Neuronal stem cell (in vitro differentiated cells): Measurements from ENCODE around the gene BEND6.

Experiments
- DNase-seq: peaks from one replicate; pipeline ENCODE4 v3.0.0-alpha.2; 2013; ENCODE audit warnings: low spot score
- H2AFZ ChIP-seq: one replicate; pipeline ENCODE4 v1.6.1; 2013; ENCODE audit warnings: mild to moderate bottlenecking, low read length, inconsistent platforms
- H2AK5ac ChIP-seq: 2 replicates; pipeline ENCODE4 v1.6.1; 2013; ENCODE audit warnings: low read depth, mild to moderate bottlenecking, inconsistent platforms, low read length, moderate library complexity, mixed read lengths
- H2BK120ac ChIP-seq: 2 replicates; pipeline ENCODE4 v1.6.1; 2013; ENCODE audit warnings: low read depth, mild to moderate bottlenecking, inconsistent platforms, low read length, moderate library complexity, mixed read lengths
- H2BK12ac ChIP-seq: one replicate; pipeline ENCODE4 v1.6.1; 2013; ENCODE audit warnings: low read length, inconsistent platforms
- H2BK15ac ChIP-seq: 2 replicates; pipeline ENCODE4 v1.6.1; 2013; ENCODE audit warnings: mild to moderate bottlenecking, low read length, inconsistent platforms, mixed read lengths
- H2BK5ac ChIP-seq: one replicate; pipeline ENCODE4 v1.6.1; 2013; ENCODE audit warnings: inconsistent platforms, mild to moderate bottlenecking, low read length, moderate library complexity
- H3K14ac ChIP-seq: one replicate; pipeline ENCODE4 v1.6.1; 2013; ENCODE audit warnings: low read length, inconsistent platforms
- H3K18ac ChIP-seq: 2 replicates; pipeline ENCODE4 v1.6.1; 2013; ENCODE audit warnings: low read length, inconsistent platforms
- H3K23ac ChIP-seq: 2 replicates; pipeline ENCODE4 v1.6.1; 2013; ENCODE audit warnings: low read depth, mild to moderate bottlenecking, mixed read lengths, low read length, inconsistent platforms; ENCODE audit not compliant: poor library complexity
- H3K27ac ChIP-seq: replicated peaks from 3 replicates; pipeline ENCODE4 v1.5.1; 2013; ENCODE audit warnings: low read length, inconsistent platforms
- H3K27me3 ChIP-seq, 3 experiments: 2 replicates each; pipeline ENCODE4 v1.6.1; 2013; ENCODE audit warnings: low read length in 3 of 3, mild to moderate bottlenecking in 2 of 3, inconsistent platforms in 1 of 3, low read depth in 1 of 3, mixed read lengths in 1 of 3, moderate library complexity in 1 of 3; ENCODE audit not compliant: control insufficient read depth in 3 of 3, insufficient read depth in 3 of 3
- H3K36me3 ChIP-seq, 2 donors: replicated peaks in 1 of 2; 2 replicates each; pipeline ENCODE4 v1.6.1; 2013; ENCODE audit warnings: low read length in 2 of 2; ENCODE audit not compliant: control insufficient read depth in 2 of 2, insufficient read depth in 2 of 2
- H3K4ac ChIP-seq: 2 replicates; pipeline ENCODE4 v1.6.1; 2013; ENCODE audit warnings: inconsistent platforms, mild to moderate bottlenecking, low read length, moderate library complexity
- H3K4me1 ChIP-seq, 2 donors: 1 replicate in 1 of 2; 2 replicates in 1 of 2; pipeline ENCODE4 v1.6.1; 2013; ENCODE audit warnings: low read length in 2 of 2, low read depth in 1 of 2; ENCODE audit not compliant: control insufficient read depth in 2 of 2, insufficient read depth in 1 of 2
- H3K4me2 ChIP-seq: one replicate; pipeline ENCODE4 v1.6.1; 2013; ENCODE audit warnings: mild to moderate bottlenecking, low read length, inconsistent platforms; ENCODE audit not compliant: insufficient read depth, poor library complexity, severe bottlenecking
- H3K4me3 ChIP-seq, 2 donors: 2 replicates each; pipeline ENCODE4 v1.5.1; 2013; ENCODE audit warnings: low read length in 2 of 2, mild to moderate bottlenecking in 2 of 2, inconsistent platforms in 1 of 2, moderate library complexity in 1 of 2
- H3K79me1 ChIP-seq: one replicate; pipeline ENCODE4 v1.6.1; 2013; ENCODE audit warnings: low read depth, mild to moderate bottlenecking, inconsistent platforms, low read length, moderate library complexity
- H3K9ac ChIP-seq: one replicate; pipeline ENCODE4 v1.6.1; 2013; ENCODE audit warnings: mild to moderate bottlenecking, low read depth, low read length, inconsistent platforms; ENCODE audit not compliant: poor library complexity
- H3K9me3 ChIP-seq, 2 donors: replicated peaks in 1 of 2; 2 replicates each; pipeline versions ENCODE3 to v1.6.1; 2013; ENCODE audit warnings: low read length in 2 of 2, mild to moderate bottlenecking in 2 of 2, inconsistent platforms in 1 of 2, low read depth in 1 of 2, mixed read lengths in 1 of 2, moderate library complexity in 1 of 2; ENCODE audit not compliant: control insufficient read depth in 2 of 2, insufficient read depth in 1 of 2
- H4K8ac ChIP-seq: one replicate; pipeline ENCODE4 v1.6.1; 2013; ENCODE audit warnings: low read depth, mild to moderate bottlenecking, inconsistent platforms, low read length, moderate library complexity
- H4K91ac ChIP-seq: one replicate; pipeline ENCODE4 v1.6.1; 2013; ENCODE audit warnings: low read length, low read depth, mild to moderate bottlenecking, inconsistent platforms; ENCODE audit not compliant: poor library complexity
- WGBS, 2 donors: extraction: QIAGEN DNeasy Blood & Tissue Kit; methylation state at CpG; one replicate each; pipeline ENCODE4 v1.1.7; 2013; ENCODE audit warnings: missing lambda C conversion rate in 2 of 2, mixed read lengths in 1 of 2; ENCODE audit not compliant: insufficient read length in 2 of 2, insufficient replicate concordance in 1 of 2; ENCODE audit errors: extremely low coverage in 2 of 2; 5-methylcytosine and 5-hydroxymethylcytosine counted together

Gene BEND6

GRCh38 chr6:56914798-56915658 is 39.9 kb upstream of the BEND6 start:
- Histone ChIP-seq H3K18ac (no peak overlapping the region), H3K9me3 (no peaks in the 10 kb centered on the region), H4K8ac (no peak overlapping the region), H2BK15ac (no peak overlapping the region), H3K4me3 (no peak overlapping the region), H2BK120ac (no peak overlapping the region), H3K79me1 (no peaks in the 10 kb centered on the region), H3K4me1 (peaks cover 2 to 5% of the 10 kb centered on the region in 2 donors), H3K4me2 (no peak overlapping the region), H2AK5ac (no peak overlapping the region), H3K9ac (no peak overlapping the region), H4K91ac (no peak overlapping the region), H3K4ac (no peak overlapping the region), H3K27me3 (no peaks in the 10 kb centered on the region), H3K23ac (no peak overlapping the region), H3K27ac (no peak overlapping the region), H3K36me3 (no peaks in the 10 kb centered on the region), H2AFZ (peak overlapping the region; percentile 22), H3K14ac (no peak overlapping the region), H2BK12ac (no peak overlapping the region), H2BK5ac (no peak overlapping the region)
- no CpG with 5 or more reads among the region's 8 CpGs for WGBS, 2 donors
- no peak for DNase-seq

GRCh38 chr6:56915832-56916231 is 39.1 kb upstream of the BEND6 start:
- no peak overlapping the region for H2AK5ac ChIP-seq
- H2BK5ac ChIP-seq: no peak overlapping the region
- H3K4me1 ChIP-seq: peaks cover 2 to 5% of the 10 kb centered on the region in 2 donors
- no peak overlapping the region for H3K23ac ChIP-seq
- no CpG with 5 or more reads among the region's 4 CpGs for WGBS, 2 donors
- no peak overlapping the region for H3K4me2 ChIP-seq
- H4K8ac ChIP-seq: no peak overlapping the region
- no peak overlapping the region for H2BK15ac ChIP-seq
- H3K79me1 ChIP-seq: no peaks in the 10 kb centered on the region
- no peaks in the 10 kb centered on the region for H3K27me3 ChIP-seq
- no peak overlapping the region for H3K4ac ChIP-seq
- no peak overlapping the region for H3K27ac ChIP-seq
- H2AFZ ChIP-seq: no peak overlapping the region
- no peaks in the 10 kb centered on the region for H3K9me3 ChIP-seq
- no peak overlapping the region for H2BK12ac ChIP-seq
- H3K9ac ChIP-seq: no peak overlapping the region
- no peak overlapping the region for H3K18ac ChIP-seq
- no peak overlapping the region for H3K4me3 ChIP-seq
- no peak overlapping the region for H4K91ac ChIP-seq
- H2BK120ac ChIP-seq: no peak overlapping the region
- no peaks in the 10 kb centered on the region for H3K36me3 ChIP-seq
- H3K14ac ChIP-seq: no peak overlapping the region
- DNase-seq: no peak

- no peaks in the 10 kb centered on the region for H3K9me3 ChIP-seq
- H4K8ac ChIP-seq: no peak overlapping the region
- H3K14ac ChIP-seq: no peak overlapping the region
- H3K4ac ChIP-seq: no peak overlapping the region
- no peaks in the 10 kb centered on the region for H3K36me3 ChIP-seq
- H4K91ac ChIP-seq: no peak overlapping the region
- H2BK5ac ChIP-seq: no peak overlapping the region
- H3K27me3 ChIP-seq: no peaks in the 10 kb centered on the region
- no peak overlapping the region for H3K4me3 ChIP-seq
- H3K9ac ChIP-seq: no peak overlapping the region
- no peaks in the 10 kb centered on the region for H3K79me1 ChIP-seq
- DNase-seq: no peak
- H2AFZ ChIP-seq: peak overlapping the region; percentile 27
- no peak overlapping the region for H2AK5ac ChIP-seq
- H3K27ac ChIP-seq: no peak overlapping the region
- no peak overlapping the region for H2BK12ac ChIP-seq
- no CpG with 5 or more reads among the region's 2 CpGs for WGBS, 2 donors
- H3K23ac ChIP-seq: no peak overlapping the region
- H2BK15ac ChIP-seq: no peak overlapping the region
- no peaks in the 10 kb centered on the region for H3K4me1 ChIP-seq
- H3K4me2 ChIP-seq: no peak overlapping the region
- no peak overlapping the region for H2BK120ac ChIP-seq
- no peak overlapping the region for H3K18ac ChIP-seq
Measured at GRCh38 chr6:56916849-56917551, 37.9 kb upstream of the BEND6 start.

- no peak for DNase-seq
- no peak overlapping the region for H3K4me2 ChIP-seq
- H3K9me3 ChIP-seq: no peaks in the 10 kb centered on the region
- no peak overlapping the region for H3K18ac ChIP-seq
- H2BK5ac ChIP-seq: no peak overlapping the region
- H3K36me3 ChIP-seq: no peaks in the 10 kb centered on the region
- no peak overlapping the region for H3K4me3 ChIP-seq
- no peak overlapping the region for H2BK120ac ChIP-seq
- H3K79me1 ChIP-seq: no peaks in the 10 kb centered on the region
- no peaks in the 10 kb centered on the region for H3K27me3 ChIP-seq
- H4K8ac ChIP-seq: no peak overlapping the region
- no peak overlapping the region for H3K27ac ChIP-seq
- no peaks in the 10 kb centered on the region for H3K4me1 ChIP-seq
- no peak overlapping the region for H3K9ac ChIP-seq
- H3K14ac ChIP-seq: no peak overlapping the region
- no peak overlapping the region for H2AK5ac ChIP-seq
- no peak overlapping the region for H2AFZ ChIP-seq
- H2BK12ac ChIP-seq: no peak overlapping the region
- no peak overlapping the region for H2BK15ac ChIP-seq
- H3K23ac ChIP-seq: no peak overlapping the region
- H4K91ac ChIP-seq: no peak overlapping the region
- H3K4ac ChIP-seq: no peak overlapping the region
Measured at GRCh38 chr6:56922645-56923044, 32.3 kb upstream of the BEND6 start.
